Uterus (tissue), 2 donors: ENCODE measurements around the gene SAMM50.

Source experiments
- CTCF ChIP-seq, 4 experiments: fragments of 200-600 bp in 2 of 4; fragments of 450-650 bp in 2 of 4; sonication (generic) in 2 of 4; IDR thresholded peaks; one replicate each; pipeline ENCODE4 v1.5.1; 2016 to 2019; ENCODE audit warnings: antibody characterized with exemption in 4 of 4, mild to moderate bottlenecking in 2 of 4, moderate library complexity in 1 of 4
- POLR2A ChIP-seq, 2 donors: fragments of 450-650 bp; IDR thresholded peaks; one replicate each; pipeline ENCODE4 v1.6.1; 2016; ENCODE audit warnings: antibody characterized with exemption in 2 of 2, mild to moderate bottlenecking in 1 of 2, moderate library complexity in 1 of 2

GRCh38 chr22:43928908-43929307, 26.3 kb upstream of the SAMM50 start:
- TF ChIP-seq CTCF (IDR thresholded peaks at IDR 0.05): no peak
- no peak for TF ChIP-seq POLR2A (IDR thresholded peaks at IDR 0.05)
